Uterus (tissue), 4 donors: ENCODE results near the gene PITRM1. TPM values are rescaled to one million over a fixed set of nuclear protein-coding genes. Genes with fewer than 3 reads are reported as not detected.

ENCODE experiments used
- DNase-seq, 2 donors: peaks; one replicate each; pipeline ENCODE4 v3.0.0-alpha.2; 2019 to 2020
- H3K27ac ChIP-seq, 2 donors: fragments of 200-600 bp; sonication (generic); 1 replicate in 1 of 2; 2 replicates in 1 of 2; pipeline ENCODE4 v1.5.1; 2016 to 2018
- H3K27me3 ChIP-seq, 2 donors: fragments of 200-600 bp; sonication (generic); one replicate each; pipeline ENCODE4 v1.5.1; 2018 to 2019; ENCODE audit warnings: control low read depth in 1 of 2
- H3K36me3 ChIP-seq, 2 donors: fragments of 200-600 bp; sonication (generic); one replicate each; pipeline ENCODE4 v1.5.1; 2019; ENCODE audit warnings: control low read depth in 1 of 2
- H3K4me1 ChIP-seq, 2 donors: fragments of 200-600 bp; sonication (generic); one replicate each; pipeline ENCODE4 v1.5.1; 2018 to 2019; ENCODE audit warnings: control low read depth in 1 of 2
- H3K4me3 ChIP-seq, 2 donors: fragments of 200-600 bp; sonication (generic); 1 replicate in 1 of 2; 2 replicates in 1 of 2; pipeline ENCODE4 v1.5.1; 2018 to 2019; ENCODE audit warnings: mild to moderate bottlenecking in 1 of 2
- H3K9me3 ChIP-seq, 2 donors: fragments of 200-600 bp; sonication (generic); one replicate each; pipeline ENCODE4 v1.5.1; 2019; ENCODE audit warnings: control low read depth in 1 of 2
- POLR2A ChIP-seq, 2 donors: fragments of 450-650 bp; IDR thresholded peaks; one replicate each; pipeline ENCODE4 v1.6.1; 2016; ENCODE audit warnings: antibody characterized with exemption in 2 of 2, mild to moderate bottlenecking in 1 of 2, moderate library complexity in 1 of 2
- intact Hi-C: fragments of 100-400 bp; cut with DNase I; formaldehyde crosslinking; loops from one replicate; pipeline ENCODE4 v1.15.1; 2023; ENCODE audit warnings: low total_unique reads
- total RNA-seq, 4 donors: library from RNA; depleted of rRNA in 3 of 4; stranded (reverse); fragments of >200 nt in 3 of 4; gene quantifications; one replicate each; pipeline versions ENCODE4 v1.1.0 to v1.2.4, GENCODE V29; 2014 to 2023
- TF ChIP-seq, protein P1 (sequence below), 4 experiments: fragments of 200-600 bp in 2 of 4; fragments of 450-650 bp in 2 of 4; sonication (generic) in 2 of 4; IDR thresholded peaks; one replicate each; pipeline ENCODE4 v1.5.1; 2016 to 2019; ENCODE audit warnings: antibody characterized with exemption in 4 of 4, mild to moderate bottlenecking in 2 of 4, moderate library complexity in 1 of 4
- donor health status: DM: yes; HTN: yes; CAD: no.

The PITRM1 gene
- total RNA-seq, 4 donors from 2014 or later = 37.4 to 100.0 (median 51.4) TPM

GRCh38 chr10:3166496-3167290, 5.9 kb downstream of the PITRM1 start:
- no peak overlapping the region for H3K27ac ChIP-seq
- H3K27me3 ChIP-seq = no peaks in the 10 kb centered on the region
- H3K4me3 ChIP-seq = no peak overlapping the region
- DNase-seq = no peak
- no peaks in the 10 kb centered on the region for H3K9me3 ChIP-seq
- intact Hi-C loops = loop anchor here (10.0 kb wide), 1 partner anchor 92 kb away; no protein-coding TSS in a partner anchor
- H3K36me3 ChIP-seq = no peaks in the 10 kb centered on the region
- TF ChIP-seq, protein P1, sequence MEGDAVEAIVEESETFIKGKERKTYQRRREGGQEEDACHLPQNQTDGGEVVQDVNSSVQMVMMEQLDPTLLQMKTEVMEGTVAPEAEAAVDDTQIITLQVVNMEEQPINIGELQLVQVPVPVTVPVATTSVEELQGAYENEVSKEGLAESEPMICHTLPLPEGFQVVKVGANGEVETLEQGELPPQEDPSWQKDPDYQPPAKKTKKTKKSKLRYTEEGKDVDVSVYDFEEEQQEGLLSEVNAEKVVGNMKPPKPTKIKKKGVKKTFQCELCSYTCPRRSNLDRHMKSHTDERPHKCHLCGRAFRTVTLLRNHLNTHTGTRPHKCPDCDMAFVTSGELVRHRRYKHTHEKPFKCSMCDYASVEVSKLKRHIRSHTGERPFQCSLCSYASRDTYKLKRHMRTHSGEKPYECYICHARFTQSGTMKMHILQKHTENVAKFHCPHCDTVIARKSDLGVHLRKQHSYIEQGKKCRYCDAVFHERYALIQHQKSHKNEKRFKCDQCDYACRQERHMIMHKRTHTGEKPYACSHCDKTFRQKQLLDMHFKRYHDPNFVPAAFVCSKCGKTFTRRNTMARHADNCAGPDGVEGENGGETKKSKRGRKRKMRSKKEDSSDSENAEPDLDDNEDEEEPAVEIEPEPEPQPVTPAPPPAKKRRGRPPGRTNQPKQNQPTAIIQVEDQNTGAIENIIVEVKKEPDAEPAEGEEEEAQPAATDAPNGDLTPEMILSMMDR (IDR thresholded peaks at IDR 0.05) = no peak
- TF ChIP-seq POLR2A (IDR thresholded peaks at IDR 0.05) = no peak
- H3K4me1 ChIP-seq = peaks cover 0 to 5% of the 10 kb centered on the region in 2 donors

DNA sequence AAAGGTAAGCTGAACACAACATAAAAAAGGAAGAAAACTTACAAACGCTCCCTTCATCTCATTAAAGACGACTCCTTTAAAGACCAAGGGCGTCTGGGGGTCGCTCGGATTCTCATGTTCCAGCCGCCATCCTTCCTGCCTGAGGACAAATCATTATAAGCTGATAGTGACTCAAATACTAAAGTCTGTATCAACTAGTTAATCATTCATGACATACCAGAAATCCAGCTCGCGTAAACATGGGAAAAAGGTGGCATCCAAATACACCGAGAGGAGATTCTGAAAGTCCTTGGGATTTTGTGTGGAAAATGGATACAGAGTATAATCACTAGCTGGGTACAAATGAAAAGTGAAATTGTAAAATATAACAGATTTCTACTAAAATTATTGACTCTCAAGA, 7.4 kb downstream of the PITRM1 start:
- intact Hi-C loops = loop anchor here (10.0 kb wide), 1 partner anchor 90 kb away; no protein-coding TSS in a partner anchor
- Histone ChIP-seq H3K4me1 (no peaks in the 10 kb centered on the region), H3K27me3 (no peaks in the 10 kb centered on the region), H3K27ac (no peak overlapping the region), H3K36me3 (no peaks in the 10 kb centered on the region), H3K9me3 (no peaks in the 10 kb centered on the region), H3K4me3 (no peak overlapping the region)
- DNase-seq = no peak
- TF ChIP-seq, protein P1 (IDR thresholded peaks at IDR 0.05) = no peak
- TF ChIP-seq POLR2A (IDR thresholded peaks at IDR 0.05) = no peak

DNA sequence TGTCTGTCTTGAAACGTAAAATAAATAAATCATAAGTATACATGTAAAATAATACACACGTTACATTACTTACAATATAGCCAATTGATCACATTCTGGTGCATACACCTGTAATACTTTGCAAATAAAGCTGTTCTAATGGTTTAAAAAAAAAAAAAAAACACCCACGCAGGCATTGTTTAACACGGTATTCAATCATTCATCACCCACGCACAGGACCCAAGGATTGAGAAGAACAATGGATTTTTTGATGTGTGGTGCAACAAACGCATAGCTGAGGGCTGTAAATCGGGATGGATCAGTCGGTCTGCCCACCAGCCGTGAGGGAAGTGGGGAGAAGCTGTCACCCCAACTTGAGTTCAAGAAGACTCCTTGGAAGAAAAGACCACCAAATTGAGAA, 8.7 kb downstream of the PITRM1 start:
- intact Hi-C loops = loop anchor here (10.0 kb wide), 1 partner anchor 89 kb away; no protein-coding TSS in a partner anchor
- no peak overlapping the region for H3K4me3 ChIP-seq
- no peak for DNase-seq
- no peaks in the 10 kb centered on the region for H3K9me3 ChIP-seq
- H3K27me3 ChIP-seq = no peaks in the 10 kb centered on the region
- H3K36me3 ChIP-seq = no peaks in the 10 kb centered on the region
- no peak overlapping the region for H3K27ac ChIP-seq
- TF ChIP-seq, protein P1 (IDR thresholded peaks at IDR 0.05) = no peak
- TF ChIP-seq POLR2A (IDR thresholded peaks at IDR 0.05) = no peak
- H3K4me1 ChIP-seq = no peaks in the 10 kb centered on the region

DNA sequence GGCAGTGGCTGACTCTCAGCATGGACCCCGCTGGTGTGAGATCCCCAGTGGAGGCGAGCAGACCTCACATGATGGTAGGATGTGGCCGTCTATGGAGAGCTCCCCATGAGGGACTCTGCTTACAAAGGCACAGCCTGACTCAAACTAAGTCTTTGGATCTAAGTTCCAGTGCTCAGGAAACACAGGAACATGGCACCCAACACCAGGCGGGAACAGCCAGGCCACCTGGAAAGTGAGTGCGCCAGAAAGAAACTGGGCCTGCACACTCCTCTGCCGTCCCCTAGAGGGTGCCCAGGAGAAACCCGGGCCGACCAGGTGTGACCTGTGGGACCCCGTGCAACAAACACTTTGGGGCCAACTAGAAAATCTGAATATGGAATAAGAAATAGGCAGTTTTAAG, 10.0 kb downstream of the PITRM1 start:
- Histone ChIP-seq H3K9me3 (no peaks in the 10 kb centered on the region), H3K36me3 (no peaks in the 10 kb centered on the region), H3K27me3 (no peaks in the 10 kb centered on the region), H3K4me1 (no peaks in the 10 kb centered on the region), H3K27ac (no peak overlapping the region), H3K4me3 (no peak overlapping the region)
- intact Hi-C loops = loop anchor here (10.0 kb wide), 1 partner anchor 88 kb away; no protein-coding TSS in a partner anchor
- TF ChIP-seq POLR2A (IDR thresholded peaks at IDR 0.05) = no peak
- TF ChIP-seq, protein P1 (IDR thresholded peaks at IDR 0.05) = no peak
- DNase-seq = no peak

DNA sequence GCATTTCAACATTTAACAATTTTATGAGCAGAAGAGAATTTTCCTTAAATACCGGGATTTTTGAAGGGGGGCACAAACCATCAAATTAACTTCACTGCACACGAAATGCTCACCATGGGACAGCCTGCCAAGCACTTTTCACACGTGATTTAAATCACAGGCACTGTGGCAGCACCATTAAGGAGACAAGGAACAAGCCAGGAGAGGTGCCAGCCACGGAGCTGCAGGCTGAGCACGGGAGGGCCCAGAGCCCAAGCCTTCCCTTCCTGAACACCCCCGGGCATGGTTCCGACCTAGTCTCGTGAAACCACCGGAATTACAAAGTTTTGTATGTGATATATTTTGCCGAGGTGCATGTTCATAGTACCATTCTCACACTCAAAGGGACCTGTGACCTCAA, 13.4 kb downstream of the PITRM1 start:
- TF ChIP-seq, protein P1 (IDR thresholded peaks at IDR 0.05) = no peak
- TF ChIP-seq POLR2A (IDR thresholded peaks at IDR 0.05) = no peak
- Histone ChIP-seq H3K4me1 (no peaks in the 10 kb centered on the region), H3K27ac (no peak overlapping the region), H3K4me3 (no peak overlapping the region), H3K9me3 (no peaks in the 10 kb centered on the region), H3K36me3 (no peaks in the 10 kb centered on the region), H3K27me3 (no peaks in the 10 kb centered on the region)
- intact Hi-C loops = no loop called here
- no peak for DNase-seq
